Measurements from ENCODE around the gene ASXL1.
"Not testable (repeated sequence)": the region's sequence is repeated elsewhere in the genome, so short reads cannot be mapped to it uniquely, and the experiment has no call there.

Gene ASXL1

GRCh38 chr20:32357869-32358631 lies at the start of gene ASXL1:
Gene ASXL1, plus strand, starts transcription at chr20:32358331. Its CDS starts 445 bp downstream, at chr20:32358776.
- peak; percentile 100 for DNase-seq (ENCODE audit: low spot score)

DNA sequence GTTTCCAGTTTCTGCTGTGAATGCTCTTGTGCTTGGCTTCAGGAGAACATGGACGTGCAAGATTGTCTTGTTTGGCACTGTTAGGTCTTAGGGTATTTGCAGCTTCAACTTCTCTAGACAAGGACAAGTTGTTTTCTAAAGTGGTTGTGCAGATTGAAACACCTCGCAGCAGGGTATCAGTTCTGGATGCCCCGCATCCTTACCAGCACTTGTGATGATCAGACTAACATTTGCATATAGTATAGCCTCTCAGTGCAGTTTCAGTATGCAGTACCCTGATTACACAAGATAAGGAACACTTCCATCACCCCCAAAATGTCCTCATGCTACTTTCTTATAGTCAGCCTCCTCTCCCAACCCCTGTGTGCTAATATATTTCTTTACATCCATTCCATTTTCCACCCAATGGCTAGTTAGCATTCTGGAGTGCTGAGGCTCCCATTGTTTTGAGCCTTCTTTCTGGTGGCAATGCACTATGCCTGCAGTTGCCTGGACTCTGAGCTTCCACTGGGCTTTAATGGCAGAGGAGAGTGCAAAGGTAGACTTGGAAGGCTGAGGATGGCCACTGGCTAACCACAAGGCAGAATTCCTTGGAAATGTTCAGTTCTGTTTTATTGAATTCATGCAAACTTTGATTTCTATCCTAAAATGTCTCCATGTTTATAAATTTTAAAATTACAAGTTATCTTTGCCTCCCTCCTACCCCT lies 45.3 kb upstream of the ASXL1 start:
- no peak for DNase-seq (ENCODE audit: low spot score)

- no peak for DNase-seq (ENCODE audit: low spot score)
Observed at GRCh38 chr20:32314768-32315167, 43.4 kb upstream of the ASXL1 start.

DNA sequence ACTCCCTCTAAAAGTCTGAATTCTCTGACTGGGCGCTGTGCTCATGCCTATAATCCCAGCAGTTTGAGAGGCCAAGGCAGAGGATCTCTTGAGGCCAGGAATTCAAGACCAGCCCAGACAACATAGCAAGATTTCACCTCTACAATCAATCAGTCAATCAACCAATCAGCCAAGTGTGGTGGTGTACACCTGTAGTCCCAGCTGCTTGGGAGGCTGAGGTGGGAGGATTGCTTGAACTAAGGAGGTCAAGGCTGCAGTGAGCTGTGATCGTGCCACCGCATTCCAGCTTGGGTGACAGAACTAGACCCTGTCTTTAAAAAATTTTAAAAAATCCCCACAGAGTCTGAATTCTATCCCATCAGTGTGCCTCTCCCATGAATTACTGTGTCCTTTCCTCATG lies 42.7 kb upstream of the ASXL1 start:
- no peak for DNase-seq (ENCODE audit: low spot score)

DNA sequence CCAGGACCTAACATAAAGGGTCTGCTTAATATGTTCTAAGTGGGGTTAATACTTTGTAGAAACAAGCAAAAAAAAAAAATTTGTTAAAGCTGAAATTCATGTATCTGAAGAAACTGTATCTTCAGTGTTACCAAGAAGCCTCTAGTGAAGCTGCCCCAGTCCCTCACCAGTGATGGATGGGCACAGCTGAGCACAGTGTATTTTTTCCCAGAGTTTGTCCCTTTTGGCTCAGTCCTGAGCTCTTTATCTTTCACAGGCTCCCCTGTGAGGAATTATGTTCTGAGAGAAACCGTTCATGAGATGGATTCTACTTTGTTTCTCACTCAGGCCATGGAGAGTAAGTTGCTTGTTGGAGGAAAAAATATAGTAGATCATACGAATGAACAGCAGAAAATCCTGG lies 42.2 kb upstream of the ASXL1 start:
- DNase-seq (ENCODE audit: low spot score): no peak

- DNase-seq (ENCODE audit: low spot score): no peak
Observed at GRCh38 chr20:32316667-32317066, 41.5 kb upstream of the ASXL1 start.

DNA sequence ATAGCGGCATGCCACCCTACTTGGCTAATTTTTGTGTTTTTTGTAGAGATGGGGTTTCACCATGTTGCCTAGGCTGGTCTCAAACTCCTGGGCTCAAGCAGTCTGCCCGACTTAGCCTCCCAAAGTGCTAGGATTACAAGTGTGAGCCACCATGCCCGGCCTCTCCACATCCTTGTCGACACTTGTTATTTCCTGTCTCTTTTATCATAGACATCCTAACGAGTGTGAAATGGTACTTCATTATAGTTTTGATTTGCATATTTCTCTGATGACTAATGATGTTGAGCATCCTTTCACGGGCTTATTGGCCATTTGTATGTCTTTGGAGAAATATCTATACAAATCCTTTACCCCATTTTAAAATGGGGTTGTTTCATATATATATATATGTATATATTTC lies 39.0 kb upstream of the ASXL1 start:
- DNase-seq (ENCODE audit: low spot score): no peak

- DNase-seq (ENCODE audit: low spot score): no peak
Observed at GRCh38 chr20:32320305-32320704, 37.8 kb upstream of the ASXL1 start.

DNA sequence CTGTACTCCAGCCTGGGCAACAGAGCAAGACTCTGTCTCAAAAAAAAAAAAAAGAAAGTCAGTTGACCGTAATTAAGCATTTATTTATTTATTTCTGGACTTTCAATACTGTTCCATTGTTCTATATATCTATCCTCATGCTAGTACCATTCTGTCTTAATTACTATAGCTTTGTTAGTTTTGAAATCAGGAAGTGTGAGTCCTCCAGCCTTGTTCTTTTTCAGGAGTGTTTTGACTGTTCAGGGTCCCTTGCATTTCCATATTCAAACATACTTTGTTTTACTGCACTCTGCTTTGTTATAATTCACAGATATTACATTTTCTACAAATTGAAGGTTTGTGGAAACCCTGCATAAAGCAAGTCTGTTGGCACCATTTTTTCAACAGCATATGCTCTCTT lies 36.7 kb upstream of the ASXL1 start:
- no peak for DNase-seq (ENCODE audit: low spot score)

- DNase-seq (ENCODE audit: low spot score): not testable (repeated sequence)
Observed at GRCh38 chr20:32322260-32322659, 35.9 kb upstream of the ASXL1 start.

DNA sequence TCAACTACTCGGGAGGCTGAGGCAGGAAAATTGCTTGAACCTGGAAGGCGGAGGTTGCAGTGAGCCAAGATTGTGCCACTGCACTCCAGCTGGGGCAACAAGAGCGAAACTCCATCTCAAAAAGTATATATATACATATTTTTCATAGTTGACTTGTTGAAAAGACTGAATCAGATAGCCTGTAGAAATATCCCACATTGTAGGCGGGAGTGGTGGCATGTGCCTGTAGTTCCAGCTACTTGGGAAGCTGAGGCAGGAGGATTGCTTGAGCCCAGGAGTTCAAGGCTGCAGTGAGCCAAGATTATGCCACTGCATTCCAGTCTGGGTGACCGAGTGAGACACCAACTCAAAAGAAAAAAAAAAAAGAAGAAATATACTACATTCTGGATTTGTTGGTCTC lies 34.4 kb upstream of the ASXL1 start:
- not testable (repeated sequence) for DNase-seq (ENCODE audit: low spot score)

DNA sequence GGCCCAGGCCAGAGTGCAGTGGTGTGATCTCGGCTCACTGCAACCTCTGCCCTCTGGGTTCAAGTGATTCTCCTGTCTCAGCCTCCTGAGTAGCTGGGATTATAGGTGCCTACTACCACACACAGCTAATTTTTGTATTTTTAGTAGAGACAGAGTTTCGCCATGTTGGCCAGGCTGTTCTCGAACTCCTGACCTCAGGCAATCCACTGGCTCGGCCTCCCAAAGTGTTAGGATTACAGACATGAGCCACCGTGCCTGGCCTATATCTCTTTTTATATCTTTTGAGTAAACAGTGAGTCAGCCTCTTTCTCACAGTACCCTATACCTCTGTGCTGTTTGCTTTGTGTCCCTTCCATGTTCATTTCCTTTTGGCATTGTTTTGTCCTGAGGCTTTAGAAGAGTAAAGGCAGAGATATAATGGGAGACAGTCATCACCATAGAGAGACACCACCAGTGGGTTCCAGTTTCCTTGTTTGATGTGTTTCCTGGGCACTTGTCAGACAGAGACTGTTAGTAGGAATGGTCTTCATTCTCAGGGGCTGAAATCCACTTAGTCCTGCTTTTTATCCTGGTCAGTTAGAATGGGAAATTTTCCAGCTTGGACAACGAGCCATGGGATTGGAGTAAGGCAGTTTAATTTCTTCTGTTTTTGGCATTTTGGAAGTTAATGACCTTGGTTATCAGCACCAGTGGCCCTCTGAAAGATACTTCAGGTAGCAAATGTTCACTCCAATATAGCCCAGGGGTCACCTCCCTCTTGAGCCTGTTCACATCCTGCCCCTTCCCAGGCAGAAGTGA lies 32.2 kb upstream of the ASXL1 start:
- DNase-seq (ENCODE audit: low spot score): no peak

DNA sequence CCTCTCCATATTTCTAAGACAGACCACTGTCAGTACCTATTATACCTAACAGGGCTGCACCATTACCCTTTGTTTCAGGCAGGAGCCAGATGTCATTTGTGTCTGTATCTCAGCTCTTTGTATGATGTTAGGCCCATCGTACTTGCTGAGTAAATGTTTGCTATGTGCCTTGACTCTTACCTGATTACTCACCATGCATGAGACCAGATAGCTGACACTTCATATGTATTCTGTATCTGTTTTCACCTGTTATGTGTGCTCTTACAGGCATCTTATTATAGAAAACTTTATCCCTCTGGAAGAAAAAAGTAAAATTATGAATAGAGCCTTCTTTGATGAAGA lies 31.7 kb upstream of the ASXL1 start:
- DNase-seq (ENCODE audit: low spot score): no peak

DNA sequence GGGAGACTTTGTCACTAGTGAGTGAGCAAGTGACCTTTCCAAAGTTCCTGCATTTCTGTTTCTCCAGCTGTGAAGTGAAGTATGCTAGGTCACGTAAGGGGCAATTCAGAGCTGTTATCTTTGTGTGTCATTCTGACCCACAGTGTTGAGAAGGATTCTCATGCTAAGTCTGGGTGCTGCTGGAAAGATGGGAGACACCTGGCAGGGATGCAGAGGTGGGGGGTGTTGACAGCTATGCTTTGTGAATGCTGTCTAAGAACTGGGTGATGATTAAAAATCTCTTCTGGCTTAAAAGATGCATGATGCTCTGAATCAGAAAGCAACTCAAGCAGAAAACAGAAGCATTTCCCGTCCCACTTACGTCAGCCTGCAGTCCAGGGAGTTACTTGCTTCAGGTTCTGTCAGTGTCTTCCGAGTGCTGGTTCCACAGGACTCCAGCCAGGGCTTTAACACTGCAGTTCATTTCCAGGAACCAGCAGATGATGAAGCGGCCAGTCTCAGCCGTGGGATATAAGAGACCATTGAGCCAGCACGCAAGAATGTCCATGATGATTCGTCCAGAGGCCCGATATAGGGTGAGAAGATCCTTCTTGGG lies 30.9 kb upstream of the ASXL1 start:
- no peak for DNase-seq (ENCODE audit: low spot score)

GRCh38 chr20:32329817-32330554 lies 28.1 kb upstream of the ASXL1 start:
- DNase-seq (ENCODE audit: low spot score): no peak

DNA sequence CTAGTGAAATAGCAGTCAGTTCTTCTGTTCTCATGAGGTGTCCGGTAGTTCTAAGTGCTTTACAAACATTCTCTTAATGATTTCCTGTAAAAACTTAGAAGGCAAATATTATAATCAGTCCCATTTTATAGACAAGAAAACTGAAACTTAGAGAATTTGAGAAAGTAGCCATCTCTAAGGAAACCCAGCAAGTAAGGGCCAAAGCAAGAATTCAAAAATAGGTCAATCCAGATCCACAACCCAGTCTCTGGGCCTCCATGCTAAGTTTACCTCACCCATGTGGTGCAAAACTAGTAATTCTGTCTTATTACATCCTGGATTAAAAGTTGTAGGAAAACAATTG lies 27.6 kb upstream of the ASXL1 start:
- DNase-seq (ENCODE audit: low spot score): no peak

GRCh38 chr20:32332614-32333013 lies 25.5 kb upstream of the ASXL1 start:
- no peak for DNase-seq (ENCODE audit: low spot score)

DNA sequence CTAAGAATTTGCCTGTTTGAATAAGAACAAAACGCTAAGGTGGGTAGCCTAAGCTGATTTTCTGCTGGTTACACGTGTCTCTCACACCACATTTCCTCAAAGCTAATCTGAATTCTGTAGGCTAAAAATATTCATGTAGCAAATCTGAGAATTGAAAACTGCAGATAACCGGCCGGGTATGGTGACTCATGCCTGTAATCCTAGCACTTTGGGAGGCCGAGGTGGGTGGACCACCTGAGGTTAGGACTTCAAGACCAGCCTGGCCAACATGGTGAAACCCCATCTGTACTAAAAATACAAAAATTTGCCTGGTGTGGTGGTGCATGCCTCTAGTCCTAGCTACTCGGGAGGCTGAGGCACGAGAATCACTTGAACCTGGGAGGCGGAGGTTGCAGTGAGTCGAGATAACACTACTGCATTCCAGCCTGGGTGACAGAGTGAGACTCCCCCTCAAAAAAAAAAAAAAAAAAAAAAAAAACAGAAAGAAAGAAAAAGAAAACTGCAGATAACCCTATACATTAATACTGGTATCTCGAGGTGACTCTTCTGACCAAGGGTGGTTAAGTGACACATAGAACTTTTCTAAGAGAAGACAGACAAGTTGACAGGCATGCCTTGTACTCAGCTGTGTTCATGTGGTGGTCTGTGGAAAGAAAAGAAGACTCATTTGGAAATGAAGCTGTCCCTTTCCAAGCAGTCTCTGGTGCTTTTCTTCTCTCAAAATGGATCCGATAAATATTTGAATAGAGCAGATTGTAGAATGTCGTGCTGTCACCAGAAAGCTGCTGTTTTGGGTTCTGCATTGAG lies 24.7 kb upstream of the ASXL1 start:
- DNase-seq (ENCODE audit: low spot score): no peak

DNA sequence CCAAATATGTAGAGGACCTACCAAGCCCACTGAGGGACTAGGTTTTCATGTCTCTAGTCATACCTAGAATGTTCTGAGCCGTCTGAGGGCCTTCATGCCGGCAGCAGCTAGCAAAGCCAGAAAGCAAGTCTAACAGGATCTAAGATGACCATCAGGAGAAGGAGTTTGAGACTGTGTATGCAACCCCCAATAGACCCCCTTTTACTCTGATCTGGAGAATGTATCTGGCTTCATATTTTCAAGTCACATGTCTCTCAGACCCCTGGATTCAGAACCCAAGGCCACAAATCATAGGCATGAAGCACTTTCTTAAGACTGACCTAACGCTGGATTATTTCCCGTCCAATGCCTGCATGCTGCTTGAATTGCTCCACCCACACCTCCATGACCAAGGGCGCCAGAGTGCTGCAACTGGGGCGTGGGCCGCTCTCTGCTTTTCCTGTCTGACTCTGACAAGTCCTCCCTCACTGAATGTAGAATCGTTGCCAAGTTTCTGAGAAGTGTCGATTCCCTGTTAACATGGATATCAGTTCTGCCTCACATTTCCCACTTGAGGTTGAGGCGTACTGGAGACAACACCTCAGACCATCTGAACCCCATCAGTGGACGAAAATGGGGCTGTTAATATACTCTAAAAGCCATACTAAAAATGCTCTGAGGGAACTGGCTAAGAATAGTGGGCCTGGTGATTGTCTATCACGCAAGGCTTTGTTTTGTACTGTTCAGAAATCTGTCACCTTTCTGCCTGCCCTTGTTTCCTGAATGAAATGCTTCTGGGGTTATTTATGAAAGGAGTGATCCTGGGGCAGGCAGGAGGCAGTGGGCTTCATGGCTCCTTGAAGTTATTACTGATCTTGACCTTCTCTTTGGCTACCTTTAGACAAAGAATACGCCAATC lies 23.9 kb upstream of the ASXL1 start:
- DNase-seq (ENCODE audit: low spot score): no peak

DNA sequence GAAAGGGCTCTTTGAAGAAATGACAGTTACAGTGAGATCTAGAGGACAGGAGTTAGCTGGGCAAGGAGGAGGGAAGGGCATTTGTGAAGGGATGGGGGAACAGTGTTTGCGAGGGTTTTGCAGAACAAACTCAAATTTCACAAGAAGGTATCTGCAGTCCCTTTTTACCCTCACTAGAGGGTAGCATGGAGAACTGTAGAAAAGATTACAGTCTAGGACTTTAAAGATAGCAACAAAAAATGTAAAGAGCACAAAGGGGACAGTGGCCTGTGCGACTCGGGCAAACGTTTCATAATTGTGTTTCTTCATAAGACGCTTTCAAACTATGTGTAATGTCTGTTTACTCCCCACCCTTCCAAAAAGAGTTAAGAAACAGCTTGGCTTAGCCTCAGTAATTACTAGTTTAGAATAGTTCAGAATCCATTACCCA lies 21.2 kb upstream of the ASXL1 start:
- DNase-seq (ENCODE audit: low spot score): no peak
